T-helper 2 cell (primary cell): Measurements from ENCODE around the gene SOWAHA.
"Not testable (repeated sequence)": the region's sequence is repeated elsewhere in the genome, so short reads cannot be mapped to it uniquely, and the experiment has no call there.

ENCODE experiments used
- DNase-seq, 5 experiments: peaks; one replicate each; pipeline versions ENCODE4 v3.0.0 to v3.0.0-alpha.2; 2012 to 2022

SOWAHA gene

GRCh38 chr5:132778129-132778528 lies 35.0 kb upstream of the SOWAHA start:
- DNase-seq: no peak

- DNase-seq: no peak
Observed at GRCh38 chr5:132778856-132779255, 34.2 kb upstream of the SOWAHA start.

GRCh38 chr5:132779961-132780360 lies 33.1 kb upstream of the SOWAHA start:
- no peak for DNase-seq

GRCh38 chr5:132780577-132780976 lies 32.5 kb upstream of the SOWAHA start:
- peak in 1 of 5 experiments; percentile 30 for DNase-seq

GRCh38 chr5:132781029-132781428 lies 32.1 kb upstream of the SOWAHA start:
- no peak for DNase-seq

- DNase-seq: no peak
Observed at GRCh38 chr5:132782101-132782500, 31.0 kb upstream of the SOWAHA start.

- DNase-seq: no peak
Observed at GRCh38 chr5:132785365-132785764, 27.7 kb upstream of the SOWAHA start.

GRCh38 chr5:132785864-132786263 lies 27.2 kb upstream of the SOWAHA start:
- DNase-seq: no peak

GRCh38 chr5:132787076-132787475 lies 26.0 kb upstream of the SOWAHA start:
- no peak for DNase-seq

- no peak for DNase-seq
Observed at GRCh38 chr5:132788508-132788907, 24.6 kb upstream of the SOWAHA start.

GRCh38 chr5:132788990-132789886 lies 23.9 kb upstream of the SOWAHA start:
- no peak for DNase-seq

- no peak for DNase-seq
Observed at GRCh38 chr5:132790201-132790865, 22.8 kb upstream of the SOWAHA start.

- no peak for DNase-seq
Observed at GRCh38 chr5:132791026-132791425, 22.1 kb upstream of the SOWAHA start.

- no peak for DNase-seq
Observed at GRCh38 chr5:132797651-132798050, 15.5 kb upstream of the SOWAHA start.

GRCh38 chr5:132799392-132799791 lies 13.7 kb upstream of the SOWAHA start:
- no peak for DNase-seq

GRCh38 chr5:132800545-132800944 lies 12.6 kb upstream of the SOWAHA start:
- DNase-seq: no peak

GRCh38 chr5:132802044-132802684 lies 10.9 kb upstream of the SOWAHA start:
- DNase-seq: no peak

- not testable (repeated sequence) for DNase-seq
Observed at GRCh38 chr5:132802685-132803066, 10.4 kb upstream of the SOWAHA start.

- DNase-seq: not testable (repeated sequence)
Observed at GRCh38 chr5:132804219-132804618, 8.9 kb upstream of the SOWAHA start.

GRCh38 chr5:132805872-132806271 lies 7.2 kb upstream of the SOWAHA start:
- DNase-seq: not testable (repeated sequence)

- DNase-seq: not testable (repeated sequence)
Observed at GRCh38 chr5:132806804-132807162, 6.3 kb upstream of the SOWAHA start.

- no peak for DNase-seq
Observed at GRCh38 chr5:132807163-132807838, 5.8 kb upstream of the SOWAHA start.

GRCh38 chr5:132808448-132808847 lies 4.7 kb upstream of the SOWAHA start:
- no peak for DNase-seq
